ENCODE results near the gene KRABD2.

The KRABD2 gene

DNA sequence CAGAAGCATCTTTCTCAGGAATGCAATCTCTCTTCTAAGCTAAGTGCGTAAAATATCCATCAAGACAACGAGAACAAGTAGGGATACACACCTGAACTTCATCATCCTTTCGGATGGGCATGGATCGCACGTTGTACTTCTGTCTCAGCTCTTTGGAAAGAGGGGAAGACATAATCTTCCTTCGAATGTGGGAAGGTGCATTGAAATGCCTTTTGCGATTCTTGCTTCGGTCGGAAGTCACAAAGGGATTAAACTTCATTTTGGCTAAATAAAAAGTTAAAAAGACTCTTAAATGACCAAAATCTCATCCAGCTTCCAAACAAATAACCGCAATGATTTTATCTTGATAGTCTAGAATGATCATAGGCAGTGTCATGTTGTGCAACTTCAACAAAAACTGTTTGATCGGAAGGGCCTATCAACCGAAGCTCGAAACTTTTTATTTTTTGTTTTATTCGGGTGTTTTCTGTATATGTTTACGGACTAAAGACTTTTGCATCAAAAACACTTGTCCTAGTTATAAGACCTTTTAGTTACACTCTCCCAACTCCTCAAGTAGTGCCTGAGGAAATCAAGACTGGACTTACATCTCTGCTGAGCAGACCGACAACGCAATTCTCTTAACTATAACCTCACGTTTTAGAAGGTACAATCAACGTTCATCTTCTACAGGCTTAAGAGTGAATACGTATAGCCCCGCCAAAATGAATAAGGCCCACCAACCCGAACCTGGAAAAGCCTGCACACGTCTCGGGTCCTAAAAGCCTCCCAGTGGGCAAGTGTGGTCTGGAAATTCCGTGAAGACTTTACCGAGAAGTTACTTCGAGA is 5.8 kb upstream of the KRABD2 start:
- no peak for ATAC-seq
- CTCF ChIA-PET: interaction anchor here (0.8 to 2.8 kb wide), 2 partner anchors 135 to 403 kb away, joined by 3 to 29 read pairs; partner anchors contain the start of gene CTC1
- intact Hi-C loops (cut with micrococcal nuclease): loop anchor here (2.0 to 10.0 kb wide), 4 partner anchors 133 to 513 kb away; partner anchors contain the start of genes CTC1, HES7 and PFAS

More for the DNA sequence above, 5.8 kb upstream of the KRABD2 start:
- ChIA-PET RAD21 (ENCODE audit: low non-redundant PET in 1 of 2, low total read pairs in 2 of 2, uncharacterized antibody in 2 of 2, unreplicated experiment in 2 of 2) (no interaction called here), POLR2A (interaction anchor here (1.2 to 2.0 kb wide), 2 partner anchors 10 to 134 kb away, joined by 4 to 12 read pairs; partner anchors contain the start of gene CTC1)
- TF ChIP-seq, protein P1, sequence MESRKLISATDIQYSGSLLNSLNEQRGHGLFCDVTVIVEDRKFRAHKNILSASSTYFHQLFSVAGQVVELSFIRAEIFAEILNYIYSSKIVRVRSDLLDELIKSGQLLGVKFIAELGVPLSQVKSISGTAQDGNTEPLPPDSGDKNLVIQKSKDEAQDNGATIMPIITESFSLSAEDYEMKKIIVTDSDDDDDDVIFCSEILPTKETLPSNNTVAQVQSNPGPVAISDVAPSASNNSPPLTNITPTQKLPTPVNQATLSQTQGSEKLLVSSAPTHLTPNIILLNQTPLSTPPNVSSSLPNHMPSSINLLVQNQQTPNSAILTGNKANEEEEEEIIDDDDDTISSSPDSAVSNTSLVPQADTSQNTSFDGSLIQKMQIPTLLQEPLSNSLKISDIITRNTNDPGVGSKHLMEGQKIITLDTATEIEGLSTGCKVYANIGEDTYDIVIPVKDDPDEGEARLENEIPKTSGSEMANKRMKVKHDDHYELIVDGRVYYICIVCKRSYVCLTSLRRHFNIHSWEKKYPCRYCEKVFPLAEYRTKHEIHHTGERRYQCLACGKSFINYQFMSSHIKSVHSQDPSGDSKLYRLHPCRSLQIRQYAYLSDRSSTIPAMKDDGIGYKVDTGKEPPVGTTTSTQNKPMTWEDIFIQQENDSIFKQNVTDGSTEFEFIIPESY (IDR thresholded peaks at IDR 0.05; ENCODE audit: extremely low read depth, insufficient replicate concordance, low read length): no peak
- TF ChIP-seq POLR2AphosphoS5 (IDR thresholded peaks at IDR 0.05; ENCODE audit: low read depth, low read length) (0 out of 2 replicates have a peak, but pooled peaks have one; percentile 30), POLR2A (IDR thresholded peaks at IDR 0.05; ENCODE audit: borderline replicate concordance, extremely low read depth, insufficient read depth, insufficient read length) (no peak), ELF1 (IDR thresholded peaks at IDR 0.05; ENCODE audit: borderline replicate concordance, low read depth) (no peak)
- Histone ChIP-seq H2AFZ (ENCODE audit: low read depth, low read length, poor library complexity, severe bottlenecking) (no peak overlapping the region), H4K20me1 (ENCODE audit: insufficient read depth) (peaks cover 29% of the 10 kb centered on the region; the same call in 1 of the 2 replicates), H3K79me2 (ENCODE audit: insufficient read depth, low read length) (peaks cover 56% of the 10 kb centered on the region), H3K4me2 (ENCODE audit: low read length) (peak overlapping the region; percentile 85), H3K27ac (ENCODE audit: low read depth, low read length) (peak overlapping the region; percentile 96), H3K9me2 (ENCODE audit: insufficient read depth) (no peaks in the 10 kb centered on the region), H3K4me1 (ENCODE audit: control insufficient read depth in 1 of 2, insufficient read depth in 2 of 2, low read length in 2 of 2) (peaks cover 25 to 52% of the 10 kb centered on the region in 2 experiments), H3K9me3 (ENCODE audit: control insufficient read depth in 1 of 2, insufficient read depth in 1 of 2, low read depth in 1 of 2, low read length in 2 of 2) (no peaks in the 10 kb centered on the region), H3K4me3 (replicated peaks in 1 of 2; ENCODE audit: low read depth in 1 of 2, low read length in 2 of 2) (peak overlapping the region; percentile 85 to 98), H3K36me3 (ENCODE audit: control insufficient read depth in 1 of 2, insufficient read depth in 2 of 2, low read length in 2 of 2) (peaks cover 35 to 53% of the 10 kb centered on the region in 2 experiments), H3K27me3 (ENCODE audit: insufficient read depth, low read length) (no peaks in the 10 kb centered on the region), H3K9ac (ENCODE audit: low read length) (peak overlapping the region; percentile 93)
- DNase-seq (ENCODE audit: low read depth, low spot score): no peak
- TSS peak; percentile 57 for BruUV-seq (replicated peaks)
